K562 (cell line): ENCODE measurements around the gene MXRA7. TPM values are rescaled to one million over a fixed set of nuclear protein-coding genes. Genes with fewer than 3 reads are reported as not detected.
A peak's percentile ranks its signal among the peaks of the same experiment; 100 is the strongest.

ENCODE experiments used
- CBX5 ChIP-seq: IDR thresholded peaks from 2 replicates; pipeline ENCODE4 v1.6.1; 2014; ENCODE audit warnings: low read depth, borderline replicate concordance
- CTCFL ChIP-seq: IDR thresholded peaks from 2 replicates; pipeline ENCODE4 v1.6.1; 2011; ENCODE audit warnings: borderline replicate concordance, low read depth, mild to moderate bottlenecking, moderate library complexity, low read length; ENCODE audit not compliant: insufficient read depth, poor library complexity, severe bottlenecking
- E2F5 ChIP-seq: sonication (generic); formaldehyde crosslinking; IDR thresholded peaks from 2 replicates; pipeline ENCODE4 v1.8.0; 2022; ENCODE audit warnings: mild to moderate bottlenecking, missing genetic modification reagents
- MEF2D ChIP-seq: conservative IDR thresholded peaks from 2 replicates; pipeline ENCODE4 v1.6.1; 2016; ENCODE audit warnings: low read depth, missing genetic modification characterization, missing compliant biosample characterization
- NR2C2 ChIP-seq, 2 experiments: fragments of 200-800 bp in 1 of 2; sonication (Bioruptor generic) in 1 of 2; sonication (generic) in 1 of 2; formaldehyde crosslinking in 1 of 2; IDR thresholded peaks; 2 replicates each; pipeline versions ENCODE4 v1.6.1 to v1.8.0; 2016 to 2022; ENCODE audit warnings: mild to moderate bottlenecking in 1 of 2, missing compliant biosample characterization in 1 of 2, missing genetic modification characterization in 1 of 2, missing genetic modification reagents in 1 of 2
- NRF1 ChIP-seq, 2 experiments: fragments of 450-650 bp; IDR thresholded peaks in 1 of 2; conservative IDR thresholded peaks in 1 of 2; 2 replicates each; pipeline ENCODE4 v1.6.1; 2014; ENCODE audit warnings: mild to moderate bottlenecking in 2 of 2
- POLR3G ChIP-seq: IDR thresholded peaks from 2 replicates; pipeline ENCODE4 v1.6.1; 2011; ENCODE audit not compliant: insufficient read length, insufficient replicate concordance; ENCODE audit errors: extremely low read depth
- PRPF4 ChIP-seq: fragments of 200-400 bp; formaldehyde crosslinking; IDR thresholded peaks from one replicate; pipeline ENCODE4 v1.6.1; 2017; ENCODE audit warnings: low read length, low read depth, mild to moderate bottlenecking; ENCODE audit not compliant: insufficient read depth, poor library complexity, severe bottlenecking
- RCOR1 ChIP-seq, 2 experiments: IDR thresholded peaks; 2 replicates each; pipeline ENCODE4 v1.6.1; 2012; ENCODE audit warnings: low read depth in 2 of 2, low read length in 2 of 2, borderline replicate concordance in 1 of 2, improper control_type of control experiment in 1 of 2
- SAFB2 ChIP-seq: fragments of 200-400 bp; formaldehyde crosslinking; IDR thresholded peaks from 2 replicates; pipeline ENCODE4 v1.6.1; 2018; ENCODE audit warnings: borderline replicate concordance, low read length, low read depth, moderate library complexity; ENCODE audit not compliant: severe bottlenecking
- SMAD3 ChIP-seq: fragments of 450-650 bp; formaldehyde crosslinking; conservative IDR thresholded peaks from 2 replicates; pipeline ENCODE4 v1.4.0; 2020; ENCODE audit warnings: mild to moderate bottlenecking
- STAT5B ChIP-seq: fragments of 250-450 bp; sonication (Bioruptor Pico); IDR thresholded peaks from 2 replicates; pipeline ENCODE4 v1.8.0; 2021; ENCODE audit warnings: mild to moderate bottlenecking, inconsistent platforms
- YBX1 ChIP-seq: fragments of 450-650 bp; IDR thresholded peaks from 2 replicates; pipeline ENCODE4 v1.7.1; 2016; ENCODE audit warnings: mild to moderate bottlenecking
- polyA plus RNA-seq, 8 experiments: library from polyadenylated mRNA; depleted of rRNA in 4 of 8; stranded (reverse) in 5 of 8; unstranded in 3 of 8; fragments of >200 nt; fragmentation: Nextera tagmentation in 2 of 8; fragmentation: Illumina TruSeq in 1 of 8; extraction: Ambion mirVana in 2 of 8; extraction: Trizol in 1 of 8; gene quantifications; 2 replicates each; pipeline versions ENCODE4 v1.2.1 to v1.2.3, GENCODE V29; 2011 to 2014; ENCODE audit warnings: inconsistent platforms in 1 of 8, missing spikeins in 1 of 8
- total RNA-seq, 7 experiments: library from RNA; depleted of rRNA in 6 of 7; stranded (reverse); fragments of >200 nt in 6 of 7; fragmentation: Illumina TruSeq in 2 of 7; extraction: Trizol in 2 of 7; gene quantifications; 2 replicates each; pipeline versions ENCODE4 v1.2.1 to v1.2.3, GENCODE V29; 2011 to 2021; ENCODE audit warnings: low replicate concordance in 1 of 7

Gene MXRA7
- total and polyA plus RNA-seq, 9 of the 15 experiments (the other 6 are each of a cell fraction or from before 2014, with no cell fraction given): 2.6 to 38.4 (median 14.3) TPM

GRCh38 chr17:76736349-76737081 lies 25.8 kb upstream of the MXRA7 start (continued):
- TF ChIP-seq PRPF4 (peak; percentile 89), STAT5B (CRISPR knock-in tag) (no peak), SMAD3 (CRISPR knock-in tag) (0 out of 2 replicates have a peak, but pooled peaks have one; percentile 72), YBX1 (no peak), RCOR1 (IDR thresholded peaks at IDR 0.05; ENCODE audit: borderline replicate concordance in 1 of 2, low read depth in 2 of 2, low read length in 2 of 2) (peak in 1 of 2 experiments; percentile 29; a peak in 1 of 4 replicates), CBX5 (no peak), NR2C2 (CRISPR knock-in tag; IDR thresholded peaks at IDR 0.05) (no peak), NR2C2 (tag; IDR thresholded peaks at IDR 0.05) (no peak), MEF2D (tag) (no peak), CTCFL (peak; percentile 60), E2F5 (CRISPR knock-in tag) (no peak), NRF1 (conservative IDR thresholded peaks at IDR 0.05 in 1 of 2, IDR thresholded peaks at IDR 0.05 in 1 of 2) (peak; percentile 58 to 63; a peak in 3 of 4 replicates), POLR3G (no peak), SAFB2 (no peak)
